ENCODE data around the gene SAMD4B. TPM values are rescaled to one million over a fixed set of nuclear protein-coding genes. Genes with fewer than 3 reads are reported as not detected.

Gene SAMD4B
- total and polyA plus RNA-seq, 2 experiments from 2014 or later, result 104 to 172 TPM

- DNase-seq (ENCODE audit: low spot score), result no peak
- H3K4me3 ChIP-seq, result peak overlapping the region; percentile 100
- Mint-ChIP-seq H3K27me3 (ENCODE audit: insufficient read depth, low read depth, poor library complexity) (peaks cover 51% of the 10 kb centered on the region), H3K36me3 (ENCODE audit: low read depth) (peaks cover 56% of the 10 kb centered on the region), H3K27ac (peak overlapping the region; percentile 99), H3K4me1 (peaks cover 43% of the 10 kb centered on the region), H3K9me3 (peaks cover 6% of the 10 kb centered on the region), H3K4me3 (peak overlapping the region; percentile 100)
- ATAC-seq, result no peak
- H3K4me2 ChIP-seq, result peak overlapping the region; percentile 100
- peaks cover 23% of the 10 kb centered on the region for H4K20me1 ChIP-seq (replicated peaks; ENCODE audit: insufficient read depth)
- peaks cover 27% of the 10 kb centered on the region for H3K79me2 ChIP-seq (replicated peaks; ENCODE audit: insufficient read depth)
- peaks cover 49% of the 10 kb centered on the region for H3F3A ChIP-seq (replicated peaks; ENCODE audit: low read depth)
- peaks cover 34% of the 10 kb centered on the region for H3K36me3 ChIP-seq (ENCODE audit: insufficient read depth)
- TF ChIP-seq ZNF462 (CRISPR knock-in tag; IDR thresholded peaks at IDR 0.05) (no peak), STAT1 (IDR thresholded peaks at IDR 0.05; ENCODE audit: unreplicated experiment) (no peak), CTCF (conservative IDR thresholded peaks at IDR 0.05; ENCODE audit: low read depth in 2 of 2) (no peak), JUNB (IDR thresholded peaks at IDR 0.05; ENCODE audit: unreplicated experiment) (no peak), EZH2phosphoT487 (IDR thresholded peaks at IDR 0.05; ENCODE audit: unreplicated experiment) (no peak), ZNF331 (CRISPR knock-in tag; IDR thresholded peaks at IDR 0.05; ENCODE audit: low read depth) (no peak), EZH2 (IDR thresholded peaks at IDR 0.05; ENCODE audit: low read depth, unreplicated experiment) (no peak), ETS1 (IDR thresholded peaks at IDR 0.05) (no peak), REST (IDR thresholded peaks at IDR 0.05; ENCODE audit: unreplicated experiment) (no peak), CREB1 (CRISPR knock-in tag; IDR thresholded peaks at IDR 0.05; ENCODE audit: low read depth) (no peak), POLR2AphosphoS5 (IDR thresholded peaks at IDR 0.05; ENCODE audit: low read depth) (no peak; the same call in 1 of the 2 replicates), NANOG (IDR thresholded peaks at IDR 0.05; ENCODE audit: borderline replicate concordance) (no peak), ZNF114 (CRISPR knock-in tag; IDR thresholded peaks at IDR 0.05) (no peak)
- H3K27ac ChIP-seq (ENCODE audit: low read depth), result peak overlapping the region; percentile 100
- H2AFZ ChIP-seq, result no peak overlapping the region
- H3K4me1 ChIP-seq (ENCODE audit: insufficient read depth), result peaks cover 25% of the 10 kb centered on the region
- H3K9me2 ChIP-seq (ENCODE audit: insufficient read depth), result no peaks in the 10 kb centered on the region
- H3K27me3 ChIP-seq (ENCODE audit: insufficient read depth), result no peaks in the 10 kb centered on the region
Observed at GRCh38 chr19:39434123-39435076, 92.2 kb downstream of the SAMD4B start.

All from GM23338 (cell line).